ENCODE results near the gene PPM1N. TPM values are rescaled to one million over a fixed set of nuclear protein-coding genes. Genes with fewer than 3 reads are reported as not detected.

PPM1N gene
- total and polyA plus RNA-seq, 3 donors from 2014 or later, result 1.9 to 3.4 (median 2.3) TPM

- TF ChIP-seq CTCF (IDR thresholded peaks at IDR 0.05) (peak; percentile 84 to 94 (median 91)), POLR2A (IDR thresholded peaks at IDR 0.05) (no peak)
- Histone ChIP-seq H3K27ac (no peak overlapping the region), H3K9me3 (no peaks in the 10 kb centered on the region), H3K4me3 (no peak overlapping the region), H3K36me3 (ENCODE audit: low read depth, missing control alignments) (no peaks in the 10 kb centered on the region), H3K4me1 (no peaks in the 10 kb centered on the region), H3K27me3 (no peaks in the 10 kb centered on the region)
- 71 to 73% methylated on average over 9 of the region's 9 CpGs for whole genome bisulfite sequencing, 2 donors
- peak; percentile 90 for DNase-seq
- intact Hi-C loops (cut with DNase I; ENCODE audit: low total_unique reads), result loop anchor here (10.0 kb wide), 1 partner anchor 121 kb away; no protein-coding TSS in a partner anchor
Measured at GRCh38 chr19:45523642-45524256, 25.5 kb downstream of the PPM1N start.

- no peak for TF ChIP-seq POLR2A (IDR thresholded peaks at IDR 0.05)
- no peak for TF ChIP-seq CTCF (IDR thresholded peaks at IDR 0.05)
Measured at GRCh38 chr19:45524575-45525129, 26.4 kb downstream of the PPM1N start.

GRCh38 chr19:45526143-45526542 is 27.9 kb downstream of the PPM1N start:
- Histone ChIP-seq H3K36me3 (ENCODE audit: low read depth, missing control alignments) (no peaks in the 10 kb centered on the region), H3K27me3 (no peaks in the 10 kb centered on the region), H3K4me1 (peaks cover 9% of the 10 kb centered on the region), H3K27ac (peak overlapping the region; percentile 19 to 67), H3K4me3 (no peak overlapping the region), H3K9me3 (no peaks in the 10 kb centered on the region)
- intact Hi-C loops (cut with DNase I; ENCODE audit: low total_unique reads), result loop anchor here (10.0 kb wide), 1 partner anchor 119 kb away; no protein-coding TSS in a partner anchor
- 48 to 49% methylated on average over 9 of the region's 9 CpGs for WGBS, 2 donors
- peak; percentile 89 for DNase-seq
- peak in 1 of 3 experiments; percentile 4 for TF ChIP-seq CTCF (IDR thresholded peaks at IDR 0.05)
- no peak for TF ChIP-seq POLR2A (IDR thresholded peaks at IDR 0.05)

More at GRCh38 chr19:45524575-45525129, 26.4 kb downstream of the PPM1N start:
- 76 to 81% methylated on average over 15 of the region's 15 CpGs for WGBS, 2 donors
- Histone ChIP-seq H3K4me3 (no peak overlapping the region), H3K9me3 (no peaks in the 10 kb centered on the region), H3K4me1 (peaks cover 8% of the 10 kb centered on the region), H3K27me3 (no peaks in the 10 kb centered on the region), H3K36me3 (ENCODE audit: low read depth, missing control alignments) (no peaks in the 10 kb centered on the region), H3K27ac (no peak overlapping the region)
- no peak for DNase-seq
- intact Hi-C loops (cut with DNase I; ENCODE audit: low total_unique reads), result loop anchor here (10.0 kb wide), 1 partner anchor 120 kb away; no protein-coding TSS in a partner anchor

GRCh38 chr19:45526971-45527370 is 28.7 kb downstream of the PPM1N start:
- no peak for TF ChIP-seq POLR2A (IDR thresholded peaks at IDR 0.05)
- no peak for TF ChIP-seq CTCF (IDR thresholded peaks at IDR 0.05)
- Histone ChIP-seq H3K4me3 (no peak overlapping the region), H3K27me3 (no peaks in the 10 kb centered on the region), H3K36me3 (ENCODE audit: low read depth, missing control alignments) (no peaks in the 10 kb centered on the region), H3K9me3 (no peaks in the 10 kb centered on the region), H3K27ac (no peak overlapping the region), H3K4me1 (peaks cover 9% of the 10 kb centered on the region)
- intact Hi-C loops (cut with DNase I; ENCODE audit: low total_unique reads), result loop anchor here (10.0 kb wide), 1 partner anchor 118 kb away; no protein-coding TSS in a partner anchor
- WGBS, 2 donors, result 62 to 84% methylated on average over 4 of the region's 4 CpGs
- DNase-seq, result no peak

Measured in testis (tissue), 3 donors.